Nephron progenitor cell (in vitro differentiated cells): ENCODE measurements around the gene DKK3.

Experiments used
- DNase-seq: peaks from one replicate; pipeline ENCODE4 v3.0.0; 2021
- H3K27ac Mint-ChIP-seq: 2 replicates; pipeline ENCODE4 v1.8.0; 2021; ENCODE audit warnings: mild to moderate bottlenecking, moderate library complexity, mixed read lengths
- H3K27me3 Mint-ChIP-seq: 2 replicates; pipeline ENCODE4 v1.8.0; 2021; ENCODE audit warnings: mild to moderate bottlenecking, low read depth, mixed read lengths; ENCODE audit not compliant: poor library complexity
- H3K36me3 Mint-ChIP-seq: 2 replicates; pipeline ENCODE4 v1.8.0; 2021; ENCODE audit warnings: low read depth, mixed read lengths
- H3K4me1 Mint-ChIP-seq: 2 replicates; pipeline ENCODE4 v1.8.0; 2021; ENCODE audit warnings: mixed read lengths
- H3K4me3 Mint-ChIP-seq: 2 replicates; pipeline ENCODE4 v1.8.0; 2021; ENCODE audit warnings: mild to moderate bottlenecking, moderate library complexity, mixed read lengths
- H3K9me3 Mint-ChIP-seq: 2 replicates; pipeline ENCODE4 v1.8.0; 2021; ENCODE audit warnings: mild to moderate bottlenecking, moderate library complexity, mixed read lengths
- CTCF ChIP-seq: fragments of 200-600 bp; sonication (generic); IDR thresholded peaks from 2 replicates; pipeline ENCODE4 v1.5.0; 2021; ENCODE audit warnings: antibody characterized with exemption

DKK3 gene

GRCh38 chr11:11995601-11996000, 12.8 kb downstream of the DKK3 start:
- no peak for DNase-seq
- no peak overlapping the region for H3K27ac Mint-ChIP-seq
- H3K4me1 Mint-ChIP-seq, result peaks cover 26% of the 10 kb centered on the region
- no peak overlapping the region for H3K4me3 Mint-ChIP-seq
- no peaks in the 10 kb centered on the region for H3K36me3 Mint-ChIP-seq
- no peak for TF ChIP-seq CTCF
- H3K27me3 Mint-ChIP-seq, result peaks cover 7% of the 10 kb centered on the region
- H3K9me3 Mint-ChIP-seq, result no peaks in the 10 kb centered on the region

GRCh38 chr11:11993839-11994238, 14.6 kb downstream of the DKK3 start:
- Mint-ChIP-seq H3K4me3 (no peak overlapping the region), H3K9me3 (no peaks in the 10 kb centered on the region), H3K4me1 (peaks cover 26% of the 10 kb centered on the region), H3K27ac (no peak overlapping the region), H3K27me3 (peaks cover 7% of the 10 kb centered on the region), H3K36me3 (no peaks in the 10 kb centered on the region)
- DNase-seq, result no peak
- no peak for TF ChIP-seq CTCF

GRCh38 chr11:11992257-11993212, 15.9 kb downstream of the DKK3 start:
- peaks cover 6% of the 10 kb centered on the region for H3K27me3 Mint-ChIP-seq
- peaks cover 22% of the 10 kb centered on the region for H3K4me1 Mint-ChIP-seq
- no peak overlapping the region for H3K4me3 Mint-ChIP-seq
- DNase-seq, result no peak
- no peak overlapping the region for H3K27ac Mint-ChIP-seq
- no peaks in the 10 kb centered on the region for H3K9me3 Mint-ChIP-seq
- no peak for TF ChIP-seq CTCF
- H3K36me3 Mint-ChIP-seq, result no peaks in the 10 kb centered on the region

GRCh38 chr11:11989774-11990744, 18.4 kb downstream of the DKK3 start:
- Mint-ChIP-seq H3K27me3 (no peaks in the 10 kb centered on the region), H3K27ac (no peak overlapping the region), H3K4me3 (no peak overlapping the region)

GRCh38 chr11:11988681-11989261, 19.7 kb downstream of the DKK3 start:
- Mint-ChIP-seq H3K27ac (no peak overlapping the region), H3K36me3 (no peaks in the 10 kb centered on the region), H3K9me3 (no peaks in the 10 kb centered on the region), H3K4me1 (peaks cover 15% of the 10 kb centered on the region), H3K27me3 (no peaks in the 10 kb centered on the region), H3K4me3 (no peak overlapping the region)
- DNase-seq, result no peak
- TF ChIP-seq CTCF, result no peak

More at GRCh38 chr11:11989774-11990744, 18.4 kb downstream of the DKK3 start:
- no peak for DNase-seq
- H3K4me1 Mint-ChIP-seq, result peaks cover 18% of the 10 kb centered on the region
- H3K9me3 Mint-ChIP-seq, result no peaks in the 10 kb centered on the region
- TF ChIP-seq CTCF, result no peak
- H3K36me3 Mint-ChIP-seq, result no peaks in the 10 kb centered on the region
